Measurements from ENCODE around the gene TSTD1.

- TF ChIP-seq CTCF (IDR thresholded peaks at IDR 0.05; ENCODE audit: insufficient read depth, low read length): no peak
- no peak for TF ChIP-seq REST (IDR thresholded peaks at IDR 0.05; ENCODE audit: insufficient replicate concordance, low read depth)
- TF ChIP-seq SPI1 (IDR thresholded peaks at IDR 0.05; ENCODE audit: borderline replicate concordance, low read depth): no peak
- no peak for TF ChIP-seq POLR2AphosphoS5 (IDR thresholded peaks at IDR 0.05; ENCODE audit: low read depth)
Observed at GRCh38 chr1:161039154-161039545, 386 bp upstream of the TSTD1 start.

All from HL-60 (cell line).